ENCODE data around the gene FXYD2.

The FXYD2 gene

DNA sequence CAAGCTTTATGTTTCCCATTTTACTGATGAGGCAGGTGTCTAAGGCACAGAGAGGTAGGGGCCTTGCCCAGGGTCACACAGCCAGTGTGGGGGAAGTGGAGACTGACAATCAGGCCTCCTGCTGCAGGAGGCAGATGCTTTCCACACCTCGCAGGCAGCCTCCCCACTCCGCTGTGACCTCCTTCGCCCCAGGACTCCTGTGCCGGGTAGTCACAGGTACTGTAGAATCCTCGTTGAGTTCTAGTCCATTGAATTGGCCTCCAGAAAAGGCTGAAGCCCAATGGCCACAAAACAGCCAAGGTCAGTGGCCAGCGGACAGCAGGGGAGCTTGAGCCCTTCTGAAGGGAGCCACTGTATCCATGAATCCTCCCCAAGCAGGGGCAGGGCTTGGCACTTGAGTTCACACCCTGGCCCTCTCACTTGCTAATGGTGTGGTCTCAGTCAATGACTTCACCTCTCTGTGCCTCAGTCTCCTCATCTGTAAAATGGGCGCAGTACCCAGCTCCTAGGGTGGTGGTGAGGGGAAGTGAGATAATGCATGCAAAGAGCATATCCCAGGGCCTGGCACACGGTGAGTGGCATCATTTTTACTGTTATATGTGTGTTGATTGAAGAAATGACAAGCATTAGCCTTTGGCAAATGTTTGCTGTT lies 1.1 kb upstream of the FXYD2 start:
- Histone ChIP-seq H3K79me2 (ENCODE audit: control insufficient read depth, low read length) (no peaks in the 10 kb centered on the region), H3F3A (ENCODE audit: control insufficient read depth, insufficient read depth) (no peaks in the 10 kb centered on the region), H3K27me3 (ENCODE audit: control insufficient read depth, low read length) (peaks cover 40% of the 10 kb centered on the region), H3K27ac (ENCODE audit: low read depth, low read length) (no peak overlapping the region), H3K9me3 (ENCODE audit: control insufficient read depth, insufficient read depth, low read length) (no peaks in the 10 kb centered on the region), H3K4me3 (ENCODE audit: low read length) (no peak overlapping the region), H4K20me1 (ENCODE audit: control insufficient read depth, insufficient read depth, low read depth, low read length) (no peaks in the 10 kb centered on the region), H3K4me1 (ENCODE audit: control insufficient read depth, low read length) (no peaks in the 10 kb centered on the region), H3K4me2 (ENCODE audit: low read length) (no peak overlapping the region), H3K36me3 (ENCODE audit: control insufficient read depth, low read length) (no peaks in the 10 kb centered on the region), H3K9me2 (replicated peaks; ENCODE audit: control insufficient read depth, low read length) (no peaks in the 10 kb centered on the region)
- TF ChIP-seq EZH2phosphoT487 (IDR thresholded peaks at IDR 0.05; ENCODE audit: borderline replicate concordance, low read length), result no peak
- TF ChIP-seq, protein P1, sequence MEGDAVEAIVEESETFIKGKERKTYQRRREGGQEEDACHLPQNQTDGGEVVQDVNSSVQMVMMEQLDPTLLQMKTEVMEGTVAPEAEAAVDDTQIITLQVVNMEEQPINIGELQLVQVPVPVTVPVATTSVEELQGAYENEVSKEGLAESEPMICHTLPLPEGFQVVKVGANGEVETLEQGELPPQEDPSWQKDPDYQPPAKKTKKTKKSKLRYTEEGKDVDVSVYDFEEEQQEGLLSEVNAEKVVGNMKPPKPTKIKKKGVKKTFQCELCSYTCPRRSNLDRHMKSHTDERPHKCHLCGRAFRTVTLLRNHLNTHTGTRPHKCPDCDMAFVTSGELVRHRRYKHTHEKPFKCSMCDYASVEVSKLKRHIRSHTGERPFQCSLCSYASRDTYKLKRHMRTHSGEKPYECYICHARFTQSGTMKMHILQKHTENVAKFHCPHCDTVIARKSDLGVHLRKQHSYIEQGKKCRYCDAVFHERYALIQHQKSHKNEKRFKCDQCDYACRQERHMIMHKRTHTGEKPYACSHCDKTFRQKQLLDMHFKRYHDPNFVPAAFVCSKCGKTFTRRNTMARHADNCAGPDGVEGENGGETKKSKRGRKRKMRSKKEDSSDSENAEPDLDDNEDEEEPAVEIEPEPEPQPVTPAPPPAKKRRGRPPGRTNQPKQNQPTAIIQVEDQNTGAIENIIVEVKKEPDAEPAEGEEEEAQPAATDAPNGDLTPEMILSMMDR (IDR thresholded peaks at IDR 0.05; ENCODE audit: low read depth, low read length, poor library complexity, severe bottlenecking), result no peak

DNA sequence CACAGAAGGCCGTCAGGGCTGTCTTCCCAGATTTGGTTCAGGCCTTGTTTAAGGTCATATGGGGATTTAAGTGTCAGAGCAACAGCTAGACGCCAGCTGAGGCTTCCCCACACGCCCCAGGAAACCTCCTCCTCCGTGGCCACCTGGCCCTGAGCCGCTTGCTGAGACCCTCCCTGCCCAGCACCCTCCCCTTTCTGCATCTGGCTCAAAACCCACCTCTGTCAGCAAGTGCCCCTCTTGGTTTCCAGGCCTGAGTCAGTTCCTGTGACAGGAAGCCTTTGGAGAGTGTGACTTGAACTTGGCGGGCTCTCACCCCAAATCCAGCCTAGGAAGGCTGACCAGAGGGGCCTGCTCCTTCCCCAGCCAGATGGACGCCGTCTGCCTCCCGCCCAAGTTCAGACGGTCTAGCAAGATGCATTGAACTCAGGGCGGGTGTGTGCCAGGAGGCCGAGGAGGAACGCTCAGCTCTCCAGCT lies 561 bp downstream of the FXYD2 start:
- no peaks in the 10 kb centered on the region for H3F3A ChIP-seq (ENCODE audit: control insufficient read depth, insufficient read depth)
- H3K27me3 ChIP-seq (ENCODE audit: control insufficient read depth, low read length), result peaks cover 29% of the 10 kb centered on the region
- no peaks in the 10 kb centered on the region for H3K9me2 ChIP-seq (replicated peaks; ENCODE audit: control insufficient read depth, low read length)
- no peaks in the 10 kb centered on the region for H3K4me1 ChIP-seq (ENCODE audit: control insufficient read depth, low read length)
- H3K4me3 ChIP-seq (ENCODE audit: low read length), result no peak overlapping the region
- no peaks in the 10 kb centered on the region for H3K36me3 ChIP-seq (ENCODE audit: control insufficient read depth, low read length)
- no peaks in the 10 kb centered on the region for H4K20me1 ChIP-seq (ENCODE audit: control insufficient read depth, insufficient read depth, low read depth, low read length)
- no peak overlapping the region for H3K4me2 ChIP-seq (ENCODE audit: low read length)
- TF ChIP-seq EZH2phosphoT487 (IDR thresholded peaks at IDR 0.05; ENCODE audit: borderline replicate concordance, low read length), result no peak
- TF ChIP-seq, protein P1 (IDR thresholded peaks at IDR 0.05; ENCODE audit: low read depth, low read length, poor library complexity, severe bottlenecking), result no peak
- H3K27ac ChIP-seq (ENCODE audit: low read depth, low read length), result no peak overlapping the region
- H3K9me3 ChIP-seq (ENCODE audit: control insufficient read depth, insufficient read depth, low read length), result no peaks in the 10 kb centered on the region
- no peaks in the 10 kb centered on the region for H3K79me2 ChIP-seq (ENCODE audit: control insufficient read depth, low read length)

DNA sequence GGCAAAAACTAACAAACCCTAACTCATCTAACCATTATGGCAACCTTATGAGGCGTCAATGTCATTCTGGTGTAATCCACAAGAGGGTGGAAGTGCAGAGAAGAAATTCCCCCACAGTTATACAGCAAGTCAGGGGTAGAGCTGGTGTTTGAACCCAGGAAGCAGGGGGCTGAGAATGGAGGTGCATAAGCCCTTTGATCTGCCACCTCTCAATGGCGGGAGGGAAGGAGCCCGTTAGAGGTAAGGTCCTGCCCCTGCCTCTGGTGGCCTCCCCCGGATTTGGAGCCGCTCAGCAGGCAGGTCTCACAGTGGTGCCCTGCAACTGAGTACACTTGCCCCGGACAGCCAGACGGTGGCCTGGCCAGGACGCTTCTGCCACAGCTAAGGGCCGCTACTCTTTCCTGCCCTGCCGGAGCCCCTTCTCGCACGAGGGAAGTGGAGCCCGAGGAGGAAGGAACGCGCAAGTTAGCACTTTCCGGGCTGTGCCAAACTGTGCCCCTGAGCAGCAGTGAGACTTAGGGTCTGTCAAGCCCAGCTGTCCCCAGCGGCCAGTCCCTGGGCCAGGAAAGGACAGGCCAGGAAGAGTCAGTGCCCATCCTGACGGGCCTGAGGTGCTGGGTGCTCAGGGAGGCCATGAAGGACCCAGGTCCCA lies 1.1 kb downstream of the FXYD2 start:
- H3K4me3 ChIP-seq (ENCODE audit: low read length), result no peak overlapping the region

More for the DNA sequence above, 1.1 kb downstream of the FXYD2 start:
- TF ChIP-seq EZH2phosphoT487 (IDR thresholded peaks at IDR 0.05; ENCODE audit: borderline replicate concordance, low read length), result no peak
- TF ChIP-seq, protein P1 (IDR thresholded peaks at IDR 0.05; ENCODE audit: low read depth, low read length, poor library complexity, severe bottlenecking), result peak; percentile 36
- no peaks in the 10 kb centered on the region for H3K9me2 ChIP-seq (replicated peaks; ENCODE audit: control insufficient read depth, low read length)
- no peaks in the 10 kb centered on the region for H3K4me1 ChIP-seq (ENCODE audit: control insufficient read depth, low read length)
- H3K9me3 ChIP-seq (ENCODE audit: control insufficient read depth, insufficient read depth, low read length), result no peaks in the 10 kb centered on the region
- H3K27ac ChIP-seq (ENCODE audit: low read depth, low read length), result no peak overlapping the region
- peaks cover 23% of the 10 kb centered on the region for H3K27me3 ChIP-seq (ENCODE audit: control insufficient read depth, low read length)
- no peaks in the 10 kb centered on the region for H4K20me1 ChIP-seq (ENCODE audit: control insufficient read depth, insufficient read depth, low read depth, low read length)
- H3K36me3 ChIP-seq (ENCODE audit: control insufficient read depth, low read length), result no peaks in the 10 kb centered on the region
- no peaks in the 10 kb centered on the region for H3K79me2 ChIP-seq (ENCODE audit: control insufficient read depth, low read length)
- no peak overlapping the region for H3K4me2 ChIP-seq (ENCODE audit: low read length)
- H3F3A ChIP-seq (ENCODE audit: control insufficient read depth, insufficient read depth), result no peaks in the 10 kb centered on the region
